Medulla oblongata (tissue), 1 donor: ENCODE measurements around the gene CDK14.
"Not testable (repeated sequence)": the region's sequence is repeated elsewhere in the genome, so short reads cannot be mapped to it uniquely, and the experiment has no call there.

Source experiments
- DNase-seq: peaks from one replicate; pipeline ENCODE4 v3.0.0-alpha.2; 2015; ENCODE audit errors: extremely low spot score

CDK14 gene

DNA sequence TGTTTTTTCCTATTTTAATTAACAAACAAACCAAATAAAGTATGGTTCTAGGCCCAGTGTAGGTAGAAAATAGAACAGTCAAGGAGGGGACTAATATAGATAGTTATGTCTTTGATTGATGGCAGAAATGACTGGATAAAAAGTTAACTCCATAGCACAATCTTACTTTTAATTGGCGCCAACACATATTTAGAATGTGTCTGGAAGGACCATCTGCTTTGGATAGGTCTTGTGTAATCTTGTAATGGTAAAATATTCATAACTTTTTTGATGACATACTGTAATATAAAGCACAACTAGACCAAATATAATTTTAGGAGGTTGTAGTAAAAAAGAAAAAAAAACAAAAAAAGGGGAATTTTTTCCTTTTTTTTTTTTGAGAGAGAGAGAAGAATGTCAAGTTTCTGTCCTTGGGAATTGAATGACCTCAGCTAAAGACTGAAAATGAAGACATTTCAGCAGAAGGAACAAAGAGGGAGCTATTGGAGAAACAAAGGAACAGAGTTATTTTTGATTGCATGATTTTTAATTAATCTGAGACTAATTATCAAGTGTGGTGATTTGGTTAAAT lies 193.7 kb downstream of the CDK14 start:
- DNase-seq, result no peak

DNA sequence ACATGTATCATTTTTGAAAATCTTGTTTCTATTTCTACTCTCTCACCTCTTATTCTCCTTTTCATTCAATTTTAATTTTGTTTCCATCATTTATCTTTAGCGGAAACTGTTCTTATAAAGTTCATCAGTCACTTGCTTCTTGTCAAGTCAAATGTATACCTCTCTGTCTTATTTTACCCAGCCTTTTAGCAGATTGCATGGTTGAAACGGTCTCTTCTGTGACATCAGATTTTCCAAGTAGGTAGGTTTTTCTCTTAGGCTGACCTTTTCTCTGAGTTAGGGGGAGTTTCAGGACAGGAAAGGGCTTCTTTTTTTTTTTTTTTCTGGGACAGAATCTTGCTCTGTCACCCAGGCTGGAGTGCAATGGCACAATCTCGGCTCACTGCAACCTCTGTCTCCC lies 195.5 kb downstream of the CDK14 start:
- no peak for DNase-seq

DNA sequence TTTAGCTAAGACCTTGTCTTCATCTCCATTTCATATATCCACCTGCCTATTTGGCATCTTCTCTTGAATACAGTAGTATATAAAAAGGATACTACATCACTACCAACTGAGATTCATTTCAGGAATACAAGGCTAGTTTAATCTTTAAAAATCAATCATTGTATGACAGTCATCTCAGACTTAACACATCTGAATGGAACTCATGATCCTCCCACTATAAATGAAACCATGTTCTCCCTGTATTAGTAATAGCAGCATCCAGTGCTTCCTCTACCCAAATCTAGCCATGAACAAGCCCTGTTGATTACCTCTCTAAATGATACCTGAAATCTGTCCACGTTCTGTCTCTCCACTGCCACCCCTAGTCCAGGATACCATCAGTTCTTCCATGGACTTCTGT lies 196.2 kb downstream of the CDK14 start:
- no peak for DNase-seq

DNA sequence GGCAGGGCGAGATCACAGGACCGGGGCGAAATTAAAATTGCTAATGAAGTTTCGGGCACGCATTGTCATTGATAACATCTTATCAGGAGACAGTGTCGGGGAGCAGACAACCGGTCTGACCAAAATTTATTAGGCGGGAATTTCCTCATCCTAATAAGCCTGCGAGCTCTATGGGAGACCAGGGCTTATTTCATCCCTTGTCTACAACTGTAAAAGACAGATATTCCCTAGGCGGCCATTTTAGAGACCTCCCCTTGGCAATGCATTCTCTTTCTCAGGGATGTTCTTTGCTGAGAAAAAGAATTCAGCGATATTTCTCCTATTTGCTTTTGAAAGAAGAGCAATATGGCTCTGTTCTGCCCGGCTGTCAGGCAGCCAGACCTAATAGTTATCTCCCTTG lies 198.1 kb downstream of the CDK14 start:
- not testable (repeated sequence) for DNase-seq

DNA sequence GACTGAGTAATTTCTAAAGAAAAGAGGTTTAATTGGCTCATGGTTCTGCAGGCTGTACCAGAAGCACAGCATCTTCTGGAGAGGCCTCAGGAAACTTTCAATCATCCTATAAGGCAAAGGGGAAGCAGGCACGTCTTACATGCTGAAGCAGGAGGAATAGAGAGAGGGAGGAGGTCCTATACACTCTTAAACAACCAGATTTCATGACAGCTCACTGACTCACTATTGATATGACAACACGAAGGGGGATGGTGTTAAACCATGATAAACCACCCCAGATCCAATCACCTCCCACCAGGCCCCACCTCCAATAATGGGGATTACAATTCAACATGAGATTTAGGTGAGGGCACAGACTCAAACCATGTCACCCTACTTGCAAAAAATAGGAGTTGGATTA lies 201.5 kb downstream of the CDK14 start:
- no peak for DNase-seq

DNA sequence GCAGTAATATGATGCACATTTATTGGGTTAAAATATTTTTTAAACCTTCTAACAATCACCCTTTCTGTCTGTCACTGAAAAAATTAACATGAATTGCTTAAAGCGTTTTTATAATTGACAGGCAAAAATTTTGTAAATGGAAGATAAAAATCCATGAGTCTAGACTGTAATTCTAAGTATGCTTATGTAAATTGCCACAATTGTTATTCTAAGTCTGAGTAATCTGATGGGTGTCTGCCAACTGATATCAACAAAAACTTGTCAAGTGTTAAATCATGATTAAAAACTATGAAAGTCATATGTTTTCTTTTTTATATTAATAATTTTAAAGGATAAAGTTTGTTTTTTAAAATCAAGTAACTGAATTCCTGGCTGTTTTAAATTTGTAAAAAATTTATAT lies 208.2 kb downstream of the CDK14 start:
- DNase-seq, result no peak

DNA sequence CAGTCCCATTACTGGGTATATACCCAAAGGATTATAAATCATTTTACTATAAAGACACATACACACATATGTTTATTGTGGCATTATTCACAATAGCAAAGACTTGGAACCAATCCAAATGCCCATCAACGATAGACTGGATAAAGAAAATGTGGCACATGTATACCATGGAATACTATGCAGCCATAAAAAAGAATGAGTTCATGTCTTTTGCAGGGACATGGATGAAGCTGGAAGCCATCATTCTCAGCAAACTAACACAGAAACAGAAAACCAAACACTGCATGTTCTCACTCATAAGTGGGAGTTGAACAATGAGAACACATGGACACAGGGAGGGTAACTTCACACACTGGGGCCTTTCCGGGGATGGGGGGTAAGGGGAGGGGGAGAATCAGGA lies 219.4 kb downstream of the CDK14 start:
- not testable (repeated sequence) for DNase-seq

DNA sequence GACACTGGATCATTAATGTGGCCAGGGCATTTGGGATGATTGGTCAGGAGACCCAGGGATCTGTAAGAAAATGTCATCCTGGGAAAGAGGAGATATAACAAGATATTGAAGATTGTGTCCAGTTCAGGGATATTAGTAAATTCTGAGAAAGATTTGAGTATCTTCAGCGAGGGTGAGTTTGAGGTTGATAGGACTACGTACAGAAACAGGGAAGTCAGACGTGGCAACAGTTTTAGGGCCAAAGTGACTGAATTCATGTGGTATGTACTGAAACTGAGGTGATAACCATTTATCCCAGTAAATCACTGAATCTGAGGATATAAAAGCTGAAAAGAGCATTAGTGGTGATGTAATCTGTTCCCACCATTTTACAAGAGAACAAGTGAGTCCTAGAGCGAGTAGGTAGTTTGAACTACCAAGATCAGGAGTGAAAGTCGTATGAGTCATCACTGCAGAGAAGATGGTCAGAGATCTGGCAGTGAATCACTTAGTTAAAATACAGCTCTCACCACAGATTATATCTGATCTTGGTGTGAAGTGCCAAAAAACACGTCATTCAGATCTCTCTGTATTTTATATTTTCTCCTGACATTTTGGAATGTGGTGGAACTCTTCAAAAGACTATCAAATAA lies 220.5 kb downstream of the CDK14 start:
- no peak for DNase-seq

DNA sequence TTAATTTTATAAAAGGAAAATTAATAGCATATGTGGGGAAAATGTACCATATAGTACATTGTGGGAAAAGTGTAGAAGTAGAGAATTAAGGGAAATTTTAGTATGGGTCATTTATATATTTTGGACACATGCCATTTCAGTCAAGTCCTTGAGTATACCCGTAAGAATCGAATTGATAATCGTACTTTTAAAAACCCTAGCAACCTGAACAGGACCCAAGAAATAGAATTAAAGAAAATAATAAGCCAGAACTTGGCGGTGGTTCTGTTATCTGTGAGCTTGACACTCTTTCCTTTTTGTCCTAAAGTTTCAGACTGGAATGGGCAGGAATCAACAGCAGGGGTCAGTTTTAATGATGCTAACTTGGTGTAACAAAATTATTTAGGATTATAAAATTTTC lies 221.0 kb downstream of the CDK14 start:
- DNase-seq, result no peak

DNA sequence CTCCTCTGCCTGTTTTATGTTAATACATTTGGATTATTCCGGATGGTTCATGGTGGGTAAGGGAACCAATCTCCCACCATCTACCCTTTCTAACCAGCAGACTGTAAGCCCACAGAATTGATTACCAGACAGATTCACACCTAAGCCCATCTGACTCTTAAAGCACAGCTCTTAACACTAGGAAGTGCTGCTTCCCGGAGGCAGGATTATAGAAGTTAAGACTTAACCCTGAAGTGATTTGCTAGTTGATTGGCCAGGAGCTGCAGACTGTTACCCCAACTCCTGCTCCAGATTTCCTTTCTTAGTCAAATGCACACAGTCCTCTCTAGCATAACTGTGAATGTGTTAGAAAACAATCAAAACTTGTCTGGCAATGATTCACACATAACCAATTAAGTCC lies 221.7 kb downstream of the CDK14 start:
- no peak for DNase-seq

DNA sequence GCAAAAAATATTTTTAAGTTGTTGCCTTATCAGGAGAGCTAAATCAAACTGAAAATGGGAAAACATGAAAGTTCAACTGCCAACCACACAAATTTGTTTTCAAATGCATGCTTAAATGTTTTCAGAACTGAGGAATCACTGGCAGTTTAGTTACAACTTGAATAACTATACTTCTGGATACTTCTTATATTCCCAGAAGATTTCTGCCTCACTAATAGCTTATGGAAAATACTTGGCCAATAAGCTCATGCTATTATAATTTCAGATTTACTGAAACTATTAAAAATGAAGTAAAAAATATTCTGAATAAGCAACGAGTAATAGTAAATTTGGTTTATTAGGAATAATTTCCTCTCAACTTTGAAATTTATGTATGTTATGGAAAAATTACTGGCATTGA lies 222.2 kb downstream of the CDK14 start:
- no peak for DNase-seq

DNA sequence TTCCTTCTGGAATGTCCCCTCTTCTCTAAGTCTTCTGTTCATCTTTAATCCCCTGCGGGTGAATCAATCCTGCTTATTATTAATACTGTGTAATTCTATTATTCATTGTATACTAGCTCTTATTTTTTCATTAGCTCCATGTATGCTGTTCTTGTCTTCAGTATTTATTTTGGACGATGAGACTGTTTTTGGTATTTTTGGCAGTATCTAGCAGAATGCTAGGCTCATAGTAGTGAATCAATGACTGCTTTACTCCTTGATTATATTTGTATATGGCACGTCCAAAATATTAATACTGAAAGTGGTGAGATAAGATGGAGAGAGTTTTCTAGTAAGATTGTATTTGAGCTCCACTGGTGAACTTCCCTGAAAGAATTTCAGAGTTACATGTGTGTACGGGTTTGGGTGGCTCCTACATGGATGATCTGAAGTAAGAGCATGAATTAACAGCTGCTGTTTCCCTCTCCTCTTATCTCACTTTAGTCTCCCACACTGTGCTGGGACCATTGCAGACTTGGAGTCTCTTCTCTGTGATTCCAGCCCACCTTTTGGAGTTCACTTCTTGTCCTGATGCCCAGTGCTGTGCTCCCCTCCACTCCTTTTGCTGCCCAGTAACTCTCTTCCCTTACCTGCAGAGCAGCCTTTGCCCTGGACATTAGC lies 226.0 kb downstream of the CDK14 start:
- no peak for DNase-seq

DNA sequence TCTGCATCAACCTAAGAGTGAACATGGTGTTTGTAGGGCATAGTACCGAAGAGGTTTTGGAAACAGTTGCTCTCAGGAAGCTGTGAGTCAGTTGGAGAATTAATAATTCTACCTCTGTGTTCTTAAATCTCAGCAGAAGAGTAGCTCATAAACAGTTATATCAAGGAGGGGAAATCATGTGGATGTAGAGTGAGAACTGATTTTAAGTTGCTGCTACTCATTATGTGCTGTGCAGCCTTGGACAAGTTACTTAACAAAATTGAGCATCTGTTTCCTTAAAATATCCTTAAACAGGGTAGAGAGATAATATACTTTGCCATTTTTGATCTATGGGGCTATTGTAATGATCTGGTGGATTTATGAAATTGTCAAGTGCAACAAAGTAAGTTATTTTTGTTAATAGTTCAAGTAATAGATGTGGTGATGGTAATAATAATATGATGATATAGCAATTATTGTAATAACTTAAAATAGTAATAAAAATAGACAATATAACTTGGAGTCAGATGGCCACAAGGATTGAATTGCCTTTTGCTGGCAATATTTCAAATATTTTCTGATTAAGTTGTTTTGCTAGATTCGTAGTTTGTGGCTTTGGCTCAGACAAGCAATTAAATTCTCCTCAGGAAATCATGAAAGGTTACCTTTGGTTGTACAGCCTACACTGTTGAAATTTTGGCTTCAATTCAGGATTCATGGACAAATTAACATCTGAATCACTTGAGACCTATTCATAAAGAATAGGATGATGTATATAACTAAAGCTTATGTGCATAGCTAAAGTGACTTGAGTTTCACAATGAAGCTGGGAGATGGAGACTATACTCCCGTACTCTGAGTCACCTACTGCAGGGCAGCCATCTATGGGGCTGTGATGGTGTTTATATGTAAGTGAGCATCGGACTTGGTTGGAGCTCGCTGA lies 228.5 kb downstream of the CDK14 start:
- no peak for DNase-seq

DNA sequence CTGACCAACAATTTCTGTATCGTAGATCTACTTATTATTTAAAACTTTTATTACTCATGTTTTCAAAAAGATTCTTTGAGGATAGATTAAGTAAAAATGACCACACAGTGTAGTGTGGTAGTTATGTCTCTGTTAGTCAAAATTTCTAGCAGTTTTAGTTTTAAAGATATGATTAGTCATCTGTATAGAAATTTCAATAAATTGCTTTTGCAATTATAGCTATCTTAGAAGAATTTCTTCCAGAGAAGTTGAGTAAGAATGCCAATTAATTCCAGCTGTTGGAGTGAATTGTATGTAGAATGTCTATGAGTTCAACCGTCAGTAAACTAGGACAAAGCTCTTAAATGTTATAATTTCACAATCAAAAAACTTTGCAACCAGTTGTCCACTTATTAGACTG lies 229.7 kb downstream of the CDK14 start:
- no peak for DNase-seq

DNA sequence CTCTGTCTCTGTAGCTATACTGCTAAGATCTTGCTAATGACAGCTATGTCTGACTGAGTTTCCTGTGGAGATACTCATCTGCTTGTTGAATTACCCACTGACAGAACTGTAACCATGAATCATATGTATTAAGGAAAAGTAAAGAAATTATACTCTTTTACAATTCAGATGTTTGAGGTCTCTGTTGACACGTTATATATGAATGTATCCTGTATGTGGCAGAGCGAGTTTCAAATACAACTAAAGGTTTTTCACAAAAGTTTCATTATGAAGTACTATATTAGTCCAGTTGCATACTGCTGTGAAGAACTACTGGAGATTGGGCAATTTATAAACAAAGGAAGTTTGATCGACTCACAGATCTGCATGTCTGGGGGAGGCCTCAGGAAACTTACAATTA lies 232.5 kb downstream of the CDK14 start:
- no peak for DNase-seq

DNA sequence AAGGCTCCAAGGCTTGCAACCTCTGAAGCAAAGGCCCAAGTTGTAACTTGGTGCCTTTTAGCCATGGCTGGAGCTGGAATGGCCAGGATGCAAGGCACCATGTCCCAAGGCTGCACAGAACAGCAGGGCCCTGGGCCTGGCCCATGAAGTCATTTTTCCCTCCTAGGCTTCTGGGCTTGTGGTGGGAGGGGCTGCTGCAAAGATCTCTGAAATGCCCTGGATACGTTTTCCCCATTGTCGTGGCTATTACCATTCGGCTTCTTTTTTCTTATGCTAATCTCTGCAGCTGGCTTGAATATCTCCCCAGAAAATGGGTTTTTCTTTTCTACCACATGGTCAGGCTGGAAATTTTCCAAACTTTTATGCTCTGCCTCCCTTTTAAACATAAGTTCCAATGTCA lies 234.2 kb downstream of the CDK14 start:
- no peak for DNase-seq

DNA sequence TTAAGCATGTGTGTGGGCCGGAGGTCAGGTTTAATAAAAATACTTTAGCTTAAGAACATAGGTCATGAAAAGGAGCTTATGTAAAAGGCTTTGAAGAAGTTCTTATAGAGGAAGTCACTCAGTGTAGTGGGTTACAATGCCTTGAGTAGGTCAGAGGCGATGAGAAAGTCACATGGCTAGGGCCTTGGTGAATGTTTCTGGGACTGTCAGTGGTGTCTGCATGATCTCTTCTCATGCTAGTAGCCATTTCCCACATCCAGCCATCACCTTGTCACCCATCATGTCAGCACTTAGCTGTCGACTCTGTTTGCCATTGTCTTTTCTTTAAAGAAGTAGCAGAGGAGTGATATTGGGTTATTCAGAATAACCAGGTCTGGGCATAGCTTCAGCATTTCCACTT lies 236.6 kb downstream of the CDK14 start:
- DNase-seq, result no peak

DNA sequence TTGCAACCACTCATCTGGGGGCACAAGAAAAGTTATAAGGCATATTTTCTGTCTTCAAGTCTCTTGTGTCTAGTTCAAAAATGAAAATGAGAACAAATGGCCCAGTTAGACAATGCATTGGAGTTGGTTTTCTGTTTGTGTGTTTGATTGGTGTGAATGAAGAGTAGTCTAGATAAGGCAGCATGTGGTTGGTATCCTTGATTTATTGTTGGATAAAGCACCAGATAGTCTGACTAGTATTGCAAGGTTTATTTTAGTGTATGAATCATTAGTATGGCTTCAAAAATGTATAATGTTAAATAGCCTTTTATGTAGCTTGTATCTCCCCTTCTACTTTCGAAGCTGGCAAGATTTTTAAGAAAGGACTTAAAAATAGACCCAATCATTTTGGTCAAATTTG lies 237.3 kb downstream of the CDK14 start:
- DNase-seq, result no peak

DNA sequence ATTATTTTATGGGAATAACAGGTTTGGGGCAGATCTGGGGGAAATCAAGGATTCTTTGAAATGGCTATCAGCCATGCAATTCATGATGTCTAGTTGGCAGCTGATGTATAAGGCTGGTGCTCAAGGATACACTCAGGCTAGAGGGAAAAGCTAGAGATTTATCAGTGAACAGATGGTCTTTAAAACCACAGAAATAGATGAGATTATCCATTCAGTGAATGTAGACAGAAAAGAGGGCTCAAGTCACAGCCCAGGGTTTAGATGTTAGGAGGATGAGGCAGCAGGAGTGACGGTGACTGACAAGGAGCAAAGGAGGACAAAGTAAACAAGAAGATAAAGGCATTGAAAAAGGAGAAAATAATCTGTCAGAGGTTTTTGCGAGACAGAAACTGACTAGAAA lies 238.7 kb downstream of the CDK14 start:
- DNase-seq, result no peak

DNA sequence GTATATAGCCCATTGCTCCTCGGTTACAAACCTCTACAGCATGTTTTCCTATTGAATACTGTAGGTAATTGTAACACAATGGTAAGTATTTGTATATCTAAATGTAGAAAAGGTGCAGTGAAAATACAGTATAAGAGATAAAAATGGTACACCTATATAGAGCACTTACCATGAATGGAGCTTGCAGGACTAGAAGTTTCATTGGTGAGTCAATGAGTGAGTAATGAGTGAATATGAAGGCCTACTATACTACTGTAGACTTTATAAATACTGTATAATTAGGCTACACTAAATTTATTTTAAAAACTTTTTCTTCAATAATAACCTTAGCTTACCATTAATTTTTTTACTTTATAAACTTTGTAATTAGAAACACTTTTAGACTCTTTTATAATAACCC lies 239.7 kb downstream of the CDK14 start:
- no peak for DNase-seq

DNA sequence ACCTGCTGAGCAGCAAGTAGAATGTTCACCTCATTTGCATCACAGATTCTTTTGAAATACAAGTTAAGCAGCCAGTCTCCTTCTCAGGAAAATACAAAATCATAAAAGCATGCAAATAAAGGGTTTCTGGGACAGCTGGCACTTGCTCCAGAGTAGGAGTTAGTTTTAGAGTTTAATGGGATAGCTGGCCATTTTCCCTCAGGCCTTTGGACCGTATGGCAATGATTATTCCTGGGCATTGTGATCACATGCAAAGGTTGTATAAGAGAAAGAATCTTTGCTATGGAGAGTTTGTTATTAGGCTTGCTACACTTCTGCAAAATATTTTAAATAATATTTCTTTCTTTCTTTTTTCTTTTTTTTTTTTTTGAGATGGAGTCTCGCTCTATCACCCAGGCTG lies 240.8 kb downstream of the CDK14 start:
- DNase-seq, result no peak

DNA sequence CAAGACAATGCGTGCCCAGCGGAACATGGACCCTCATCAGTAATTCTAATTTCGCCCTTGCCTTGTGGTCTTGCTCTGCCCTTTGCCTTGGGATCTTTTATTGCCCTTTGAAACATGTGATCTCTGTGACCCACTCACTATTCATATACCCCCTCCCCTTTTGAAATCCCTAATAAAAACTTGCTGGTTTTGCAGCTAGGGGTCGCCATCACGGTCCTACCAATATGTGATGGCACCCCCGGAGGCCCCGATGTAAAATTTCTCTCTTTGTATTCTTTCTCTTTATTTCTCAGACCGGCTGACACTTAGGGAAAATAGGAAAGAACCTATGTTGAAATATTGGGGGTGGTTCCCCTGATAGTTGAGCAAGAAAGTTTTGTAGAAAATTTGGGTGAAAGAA lies 242.7 kb downstream of the CDK14 start:
- DNase-seq, result no peak

DNA sequence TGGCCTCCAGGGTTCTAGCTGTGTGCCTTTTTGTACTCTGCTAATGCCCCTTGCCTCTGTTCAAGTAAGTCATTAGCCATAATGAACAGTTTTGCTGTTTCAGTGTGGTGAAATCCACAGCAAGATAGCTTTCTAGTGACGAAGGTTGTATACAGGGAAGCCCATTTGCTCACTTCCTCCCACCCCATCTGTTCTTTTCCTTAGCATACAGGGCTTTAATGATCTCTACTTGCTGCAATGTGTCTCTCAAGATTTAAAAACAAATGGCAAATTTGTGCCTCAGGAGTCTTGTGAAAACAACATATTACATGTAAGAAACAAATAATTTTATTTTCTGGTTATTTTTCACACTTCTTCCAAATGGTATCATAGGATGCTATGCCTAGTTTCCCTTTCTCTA lies 243.2 kb downstream of the CDK14 start:
- no peak for DNase-seq
